ENCODE results near the gene SLC13A5. TPM values are rescaled to one million over a fixed set of nuclear protein-coding genes. Genes with fewer than 3 reads are reported as not detected.
"Not testable (repeated sequence)": the region's sequence is repeated elsewhere in the genome, so short reads cannot be mapped to it uniquely, and the experiment has no call there.

The SLC13A5 gene
- total and polyA plus RNA-seq, 5 donors from 2014 or later: not detected

DNA sequence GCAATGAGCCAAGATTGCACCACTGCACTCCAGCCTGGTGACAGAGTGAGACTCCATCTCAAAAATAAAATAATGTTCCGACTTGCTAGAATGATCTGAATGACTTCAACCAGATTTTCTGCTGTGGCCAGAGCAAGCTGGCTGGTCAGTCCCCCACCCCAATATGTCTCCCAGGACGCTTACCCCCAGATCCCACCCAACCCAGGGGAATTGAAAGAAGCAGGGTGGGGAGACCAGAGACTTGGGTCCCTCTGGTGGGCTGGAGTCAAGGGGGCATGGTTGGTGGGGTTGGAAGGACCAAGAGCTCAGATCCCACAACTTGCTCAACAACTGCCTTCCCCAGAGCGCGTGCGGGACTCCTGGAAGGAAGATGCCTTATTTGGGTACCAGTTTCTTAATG is 54.8 kb downstream of the SLC13A5 start:
- H3K27me3 Mint-ChIP-seq: peaks cover 26% of the 10 kb centered on the region
- not testable (repeated sequence) for H3K9me3 ChIP-seq (ENCODE audit: control insufficient read depth in 2 of 2, low read length in 2 of 2); H3K36me3 ChIP-seq (ENCODE audit: control insufficient read depth, insufficient read depth, low read length); ATAC-seq (ENCODE audit: low read depth in 2 of 2); H3K9me3 Mint-ChIP-seq; H3K27ac ChIP-seq (ENCODE audit: insufficient read depth, low read length, poor library complexity, severe bottlenecking); H3K4me3 ChIP-seq (ENCODE audit: low read depth, low read length); H3K27me3 ChIP-seq (ENCODE audit: control insufficient read depth, insufficient read depth, low read length); DNase-seq
- peaks cover 13% of the 10 kb centered on the region for H3K36me3 Mint-ChIP-seq
- H3K4me3 Mint-ChIP-seq: peak overlapping the region in 3 of 4 donors; percentile 68 to 94 (median 92)
- peaks cover 18% of the 10 kb centered on the region for H3K4me1 ChIP-seq (ENCODE audit: control insufficient read depth, insufficient read depth, low read length, poor library complexity, severe bottlenecking)
- peak overlapping the region in 1 of 3 donors; percentile 86 for H3K27ac Mint-ChIP-seq
- peaks cover 7 to 52% (median 31%) of the 10 kb centered on the region in 4 donors for H3K4me1 Mint-ChIP-seq

GRCh38 chr17:6657633-6658287 is 55.4 kb downstream of the SLC13A5 start:
- Histone ChIP-seq H3K27ac (ENCODE audit: insufficient read depth, low read length, poor library complexity, severe bottlenecking) (peak overlapping the region; percentile 23), H3K4me3 (ENCODE audit: low read depth, low read length) (peak overlapping the region; percentile 67), H3K36me3 (ENCODE audit: control insufficient read depth, insufficient read depth, low read length) (peaks cover 4% of the 10 kb centered on the region), H3K9me3 (ENCODE audit: control insufficient read depth in 2 of 2, low read length in 2 of 2) (no peaks in the 10 kb centered on the region), H3K27me3 (ENCODE audit: control insufficient read depth, insufficient read depth, low read length) (no peaks in the 10 kb centered on the region), H3K4me1 (ENCODE audit: control insufficient read depth, insufficient read depth, low read length, poor library complexity, severe bottlenecking) (peaks cover 18% of the 10 kb centered on the region)
- peak overlapping the region; percentile 86 to 94 (median 89) for H3K27ac Mint-ChIP-seq
- no peak for DNase-seq
- peak overlapping the region; percentile 89 to 98 (median 93) for H3K4me3 Mint-ChIP-seq
- peaks cover 0 to 2% (median 0%) of the 10 kb centered on the region in 7 donors for H3K9me3 Mint-ChIP-seq
- ATAC-seq (ENCODE audit: low read depth in 2 of 2): no peak
- H3K36me3 Mint-ChIP-seq: peaks cover 14% of the 10 kb centered on the region
- peaks cover 30% of the 10 kb centered on the region for H3K27me3 Mint-ChIP-seq
- peaks cover 14 to 59% (median 38%) of the 10 kb centered on the region in 4 donors for H3K4me1 Mint-ChIP-seq

DNA sequence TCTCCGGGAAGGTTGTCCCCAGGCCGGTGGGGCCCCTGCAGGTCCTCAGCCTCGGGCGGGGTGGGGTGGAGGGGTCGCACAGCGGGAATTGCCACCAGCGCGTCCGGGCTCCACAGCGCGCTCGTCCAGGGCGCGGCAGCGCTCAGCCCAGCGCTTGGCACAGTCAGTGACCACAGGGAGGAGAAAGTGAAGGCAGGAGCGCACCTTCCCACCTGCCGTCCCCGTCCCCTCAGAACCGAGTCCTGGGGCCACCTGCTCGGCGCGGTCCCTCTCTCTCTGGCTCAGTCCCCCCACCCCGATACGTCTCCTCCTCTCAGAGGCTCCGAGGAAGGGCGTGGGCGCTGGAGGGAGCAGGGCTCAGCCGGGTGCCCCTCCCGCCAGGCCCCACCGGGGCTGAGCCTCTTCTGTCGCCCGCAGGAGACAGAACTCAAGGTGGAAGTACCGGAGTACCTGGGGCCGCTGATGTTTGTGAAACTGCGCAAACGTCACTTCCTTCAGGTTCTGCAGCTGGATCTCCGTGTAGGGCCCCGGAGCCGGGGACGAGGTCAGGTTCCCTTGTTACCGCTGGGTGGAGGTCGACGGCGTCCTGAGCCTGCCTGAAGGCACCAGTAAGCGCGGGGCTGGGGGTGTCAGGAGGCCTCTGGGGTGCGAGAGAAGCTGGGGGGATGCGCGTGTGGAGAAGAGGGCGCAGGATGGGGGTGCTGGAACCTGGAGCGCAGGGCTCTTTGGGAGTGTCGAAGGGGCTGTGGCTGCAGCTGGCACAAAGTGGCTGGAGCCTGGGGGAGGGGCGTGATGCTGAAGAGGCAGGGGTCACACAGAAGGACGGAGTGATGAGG is 56.2 kb downstream of the SLC13A5 start:
- peak overlapping the region; percentile 67 for H3K4me3 ChIP-seq (ENCODE audit: low read depth, low read length)
- H3K9me3 Mint-ChIP-seq; H3K9me3 ChIP-seq (ENCODE audit: control insufficient read depth in 2 of 2, low read length in 2 of 2); H3K36me3 ChIP-seq (ENCODE audit: control insufficient read depth, insufficient read depth, low read length); H3K27me3 ChIP-seq (ENCODE audit: control insufficient read depth, insufficient read depth, low read length): not testable (repeated sequence)
- Mint-ChIP-seq H3K36me3 (peaks cover 11% of the 10 kb centered on the region), H3K4me3 (peak overlapping the region; percentile 89 to 98 (median 93)), H3K27me3 (peaks cover 33% of the 10 kb centered on the region), H3K4me1 (peaks cover 19 to 66% (median 41%) of the 10 kb centered on the region in 4 donors), H3K27ac (peak overlapping the region; percentile 86 to 94 (median 89))
- ATAC-seq (ENCODE audit: low read depth in 2 of 2): peak; percentile 92
- peak; percentile 49 to 87 (median 77) for DNase-seq
- peak overlapping the region; percentile 23 for H3K27ac ChIP-seq (ENCODE audit: insufficient read depth, low read length, poor library complexity, severe bottlenecking)
- H3K4me1 ChIP-seq (ENCODE audit: control insufficient read depth, insufficient read depth, low read length, poor library complexity, severe bottlenecking): peaks cover 23% of the 10 kb centered on the region

GRCh38 chr17:6655732-6656361 is 57.3 kb downstream of the SLC13A5 start:
- Mint-ChIP-seq H3K4me3 (peak overlapping the region; percentile 81 to 92 (median 85)), H3K27ac (peak overlapping the region; percentile 42 to 82 (median 45)), H3K4me1 (peaks cover 26 to 66% (median 42%) of the 10 kb centered on the region in 4 donors), H3K36me3 (peaks cover 11% of the 10 kb centered on the region), H3K27me3 (peaks cover 38% of the 10 kb centered on the region)
- not testable (repeated sequence) for H3K9me3 Mint-ChIP-seq; H3K36me3 ChIP-seq (ENCODE audit: control insufficient read depth, insufficient read depth, low read length); ATAC-seq (ENCODE audit: low read depth in 2 of 2); DNase-seq; H3K27ac ChIP-seq (ENCODE audit: insufficient read depth, low read length, poor library complexity, severe bottlenecking); H3K27me3 ChIP-seq (ENCODE audit: control insufficient read depth, insufficient read depth, low read length); H3K4me3 ChIP-seq (ENCODE audit: low read depth, low read length); H3K9me3 ChIP-seq (ENCODE audit: control insufficient read depth in 2 of 2, low read length in 2 of 2)
- H3K4me1 ChIP-seq (ENCODE audit: control insufficient read depth, insufficient read depth, low read length, poor library complexity, severe bottlenecking): peaks cover 33% of the 10 kb centered on the region

GRCh38 chr17:6654841-6655731 is 58.1 kb downstream of the SLC13A5 start:
- no peak overlapping the region for H3K27ac ChIP-seq (ENCODE audit: insufficient read depth, low read length, poor library complexity, severe bottlenecking)
- Mint-ChIP-seq H3K4me1 (peaks cover 25 to 66% (median 45%) of the 10 kb centered on the region in 4 donors), H3K27ac (peak overlapping the region in 2 of 3 donors; percentile 42 to 45), H3K36me3 (peaks cover 6% of the 10 kb centered on the region), H3K27me3 (peaks cover 38% of the 10 kb centered on the region), H3K9me3 (peaks cover 0 to 2% (median 0%) of the 10 kb centered on the region in 7 donors), H3K4me3 (peak overlapping the region; percentile 82 to 92 (median 90))
- H3K4me1 ChIP-seq (ENCODE audit: control insufficient read depth, insufficient read depth, low read length, poor library complexity, severe bottlenecking): peaks cover 39% of the 10 kb centered on the region
- H3K9me3 ChIP-seq (ENCODE audit: control insufficient read depth in 2 of 2, low read length in 2 of 2): no peaks in the 10 kb centered on the region
- H3K4me3 ChIP-seq (ENCODE audit: low read depth, low read length): no peak overlapping the region
- H3K27me3 ChIP-seq (ENCODE audit: control insufficient read depth, insufficient read depth, low read length): no peaks in the 10 kb centered on the region
- ATAC-seq (ENCODE audit: low read depth in 2 of 2): no peak
- DNase-seq: no peak
- no peaks in the 10 kb centered on the region for H3K36me3 ChIP-seq (ENCODE audit: control insufficient read depth, insufficient read depth, low read length)

DNA sequence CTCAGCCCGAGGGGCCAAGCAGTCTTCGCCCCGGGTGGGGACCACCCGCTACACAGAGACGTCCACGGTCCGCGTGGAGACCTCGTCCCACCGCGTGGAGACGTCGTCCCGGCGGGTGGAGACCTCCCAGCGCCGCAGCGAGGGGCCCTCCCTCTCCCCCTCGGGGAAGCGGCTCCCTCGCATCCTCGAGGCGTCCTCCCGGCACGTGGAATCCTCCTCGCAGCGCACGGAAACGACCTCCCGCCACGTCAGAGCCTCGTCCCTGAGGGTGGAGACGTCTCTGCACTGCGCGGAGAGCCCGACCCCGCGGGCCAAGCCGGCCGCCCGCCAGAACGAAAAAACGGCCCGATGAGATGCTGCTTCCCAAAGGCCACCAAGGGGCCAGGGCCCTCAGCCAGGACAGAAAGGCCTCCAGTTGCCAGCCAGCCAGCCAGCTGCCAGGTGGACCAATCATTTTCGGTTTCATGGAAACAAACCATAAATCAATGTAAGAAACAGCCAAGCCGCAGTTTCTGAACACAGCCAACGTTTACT is 61.2 kb downstream of the SLC13A5 start:
- Mint-ChIP-seq H3K36me3 (peaks cover 23% of the 10 kb centered on the region), H3K27me3 (peaks cover 28% of the 10 kb centered on the region), H3K9me3 (peaks cover 0 to 2% (median 0%) of the 10 kb centered on the region in 7 donors), H3K27ac (peak overlapping the region in 1 of 3 donors; percentile 55), H3K4me1 (peaks cover 43 to 74% (median 55%) of the 10 kb centered on the region in 4 donors), H3K4me3 (peak overlapping the region; percentile 69 to 98 (median 94))
- Histone ChIP-seq H3K27me3 (ENCODE audit: control insufficient read depth, insufficient read depth, low read length) (no peaks in the 10 kb centered on the region), H3K27ac (ENCODE audit: insufficient read depth, low read length, poor library complexity, severe bottlenecking) (peak overlapping the region; percentile 99), H3K4me3 (ENCODE audit: low read depth, low read length) (peak overlapping the region; percentile 95), H3K4me1 (ENCODE audit: control insufficient read depth, insufficient read depth, low read length, poor library complexity, severe bottlenecking) (peaks cover 39% of the 10 kb centered on the region), H3K36me3 (ENCODE audit: control insufficient read depth, insufficient read depth, low read length) (peaks cover 24% of the 10 kb centered on the region), H3K9me3 (ENCODE audit: control insufficient read depth in 2 of 2, low read length in 2 of 2) (no peaks in the 10 kb centered on the region)
- peak in 2 of 3 donors; percentile 40 to 44 for DNase-seq
- ATAC-seq (ENCODE audit: low read depth in 2 of 2): no peak
